ENCODE data around the gene AP1S3.

AP1S3 gene

GRCh38 chr2:223758131-223758840, 79.1 kb downstream of the AP1S3 start (continued):
- TF ChIP-seq PATZ1 (tag by site-specific recombination; IDR thresholded peaks at IDR 0.05): no peak
- TF ChIP-seq ZNF140 (tag by site-specific recombination; IDR thresholded peaks at IDR 0.05): no peak

GRCh38 chr2:223753940-223754339, 83.4 kb downstream of the AP1S3 start:
- Histone ChIP-seq H3K4me3 (ENCODE audit: low read depth, low read length) (no peak overlapping the region), H3K27ac (ENCODE audit: extremely low read depth, low read depth, low read length) (no peak overlapping the region), H3K4me1 (ENCODE audit: control insufficient read depth, insufficient read depth, low read length) (no peaks in the 10 kb centered on the region; the same call in 1 of the 2 replicates), H3K9me3 (ENCODE audit: control insufficient read depth, insufficient read depth, low read depth, low read length) (no peaks in the 10 kb centered on the region), H3K36me3 (ENCODE audit: control insufficient read depth in 2 of 2, insufficient read depth in 1 of 2, low read length in 2 of 2) (no peaks in the 10 kb centered on the region; a peak in 1 of 3 replicates)
- CTCF ChIA-PET: no interaction called here
- POLR2A ChIA-PET: no interaction called here
- TF ChIP-seq, protein P1, sequence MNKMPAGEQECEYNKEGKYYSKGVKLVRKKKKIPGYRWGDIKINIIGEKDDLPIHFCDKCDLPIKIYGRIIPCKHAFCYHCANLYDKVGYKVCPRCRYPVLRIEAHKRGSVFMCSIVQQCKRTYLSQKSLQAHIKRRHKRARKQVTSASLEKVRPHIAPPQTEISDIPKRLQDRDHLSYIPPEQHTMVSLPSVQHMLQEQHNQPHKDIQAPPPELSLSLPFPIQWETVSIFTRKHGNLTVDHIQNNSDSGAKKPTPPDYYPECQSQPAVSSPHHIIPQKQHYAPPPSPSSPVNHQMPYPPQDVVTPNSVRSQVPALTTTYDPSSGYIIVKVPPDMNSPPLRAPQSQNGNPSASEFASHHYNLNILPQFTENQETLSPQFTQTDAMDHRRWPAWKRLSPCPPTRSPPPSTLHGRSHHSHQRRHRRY (tag by site-specific recombination; IDR thresholded peaks at IDR 0.05): no peak
- no peak for TF ChIP-seq ZFP37 (tag by site-specific recombination; IDR thresholded peaks at IDR 0.05)
- TF ChIP-seq ZNF404 (tag by site-specific recombination; IDR thresholded peaks at IDR 0.05): no peak
- TF ChIP-seq ZNF776 (tag by site-specific recombination; IDR thresholded peaks at IDR 0.05; ENCODE audit: borderline replicate concordance): no peak
- no peak for TF ChIP-seq ZFP3 (tag by site-specific recombination; IDR thresholded peaks at IDR 0.05; ENCODE audit: low read depth)
- TF ChIP-seq ZNF571 (tag by site-specific recombination; IDR thresholded peaks at IDR 0.05): no peak
- TF ChIP-seq ZNF174 (tag by site-specific recombination; IDR thresholded peaks at IDR 0.05): no peak
- TF ChIP-seq, protein P2, sequence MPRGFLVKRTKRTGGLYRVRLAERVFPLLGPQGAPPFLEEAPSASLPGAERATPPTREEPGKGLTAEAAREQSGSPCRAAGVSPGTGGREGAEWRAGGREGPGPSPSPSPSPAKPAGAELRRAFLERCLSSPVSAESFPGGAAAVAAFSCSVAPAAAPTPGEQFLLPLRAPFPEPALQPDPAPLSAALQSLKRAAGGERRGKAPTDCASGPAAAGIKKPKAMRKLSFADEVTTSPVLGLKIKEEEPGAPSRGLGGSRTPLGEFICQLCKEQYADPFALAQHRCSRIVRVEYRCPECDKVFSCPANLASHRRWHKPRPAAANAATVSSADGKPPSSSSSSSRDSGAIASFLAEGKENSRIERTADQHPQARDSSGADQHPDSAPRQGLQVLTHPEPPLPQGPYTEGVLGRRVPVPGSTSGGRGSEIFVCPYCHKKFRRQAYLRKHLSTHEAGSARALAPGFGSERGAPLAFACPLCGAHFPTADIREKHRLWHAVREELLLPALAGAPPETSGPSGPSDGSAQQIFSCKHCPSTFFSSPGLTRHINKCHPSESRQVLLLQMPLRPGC (tag by site-specific recombination; IDR thresholded peaks at IDR 0.05): no peak
- TF ChIP-seq ZNF510 (tag by site-specific recombination; IDR thresholded peaks at IDR 0.05; ENCODE audit: insufficient replicate concordance): no peak
- TF ChIP-seq, protein P3, sequence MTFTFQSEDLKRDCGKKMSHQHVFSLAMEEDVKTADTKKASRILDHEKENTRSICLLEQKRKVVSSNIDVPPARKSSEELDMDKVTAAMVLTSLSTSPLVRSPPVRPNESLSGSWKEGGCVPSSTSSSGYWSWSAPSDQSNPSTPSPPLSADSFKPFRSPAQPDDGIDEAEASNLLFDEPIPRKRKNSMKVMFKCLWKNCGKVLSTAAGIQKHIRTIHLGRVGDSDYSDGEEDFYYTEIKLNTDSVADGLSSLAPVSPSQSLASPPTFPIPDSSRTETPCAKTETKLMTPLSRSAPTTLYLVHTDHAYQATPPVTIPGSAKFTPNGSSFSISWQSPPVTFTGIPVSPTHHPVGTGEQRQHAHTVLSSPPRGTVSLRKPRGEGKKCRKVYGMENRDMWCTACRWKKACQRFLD (tag by site-specific recombination; IDR thresholded peaks at IDR 0.05): no peak
- TF ChIP-seq SCRT2 (tag by site-specific recombination; IDR thresholded peaks at IDR 0.05): no peak
- no peak for TF ChIP-seq ZNF169 (tag by site-specific recombination; IDR thresholded peaks at IDR 0.05)
- TF ChIP-seq ZNF157 (tag by site-specific recombination; IDR thresholded peaks at IDR 0.05): no peak
- TF ChIP-seq ZNF560 (tag by site-specific recombination; IDR thresholded peaks at IDR 0.05; ENCODE audit: borderline replicate concordance): no peak
- no peak for TF ChIP-seq GFI1B (tag by site-specific recombination; IDR thresholded peaks at IDR 0.05)
- TF ChIP-seq, protein P4, sequence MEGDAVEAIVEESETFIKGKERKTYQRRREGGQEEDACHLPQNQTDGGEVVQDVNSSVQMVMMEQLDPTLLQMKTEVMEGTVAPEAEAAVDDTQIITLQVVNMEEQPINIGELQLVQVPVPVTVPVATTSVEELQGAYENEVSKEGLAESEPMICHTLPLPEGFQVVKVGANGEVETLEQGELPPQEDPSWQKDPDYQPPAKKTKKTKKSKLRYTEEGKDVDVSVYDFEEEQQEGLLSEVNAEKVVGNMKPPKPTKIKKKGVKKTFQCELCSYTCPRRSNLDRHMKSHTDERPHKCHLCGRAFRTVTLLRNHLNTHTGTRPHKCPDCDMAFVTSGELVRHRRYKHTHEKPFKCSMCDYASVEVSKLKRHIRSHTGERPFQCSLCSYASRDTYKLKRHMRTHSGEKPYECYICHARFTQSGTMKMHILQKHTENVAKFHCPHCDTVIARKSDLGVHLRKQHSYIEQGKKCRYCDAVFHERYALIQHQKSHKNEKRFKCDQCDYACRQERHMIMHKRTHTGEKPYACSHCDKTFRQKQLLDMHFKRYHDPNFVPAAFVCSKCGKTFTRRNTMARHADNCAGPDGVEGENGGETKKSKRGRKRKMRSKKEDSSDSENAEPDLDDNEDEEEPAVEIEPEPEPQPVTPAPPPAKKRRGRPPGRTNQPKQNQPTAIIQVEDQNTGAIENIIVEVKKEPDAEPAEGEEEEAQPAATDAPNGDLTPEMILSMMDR (tag by site-specific recombination; IDR thresholded peaks at IDR 0.05): no peak
- no peak for TF ChIP-seq ZNF114 (tag by site-specific recombination; IDR thresholded peaks at IDR 0.05)
- TF ChIP-seq ZNF548 (tag by site-specific recombination; IDR thresholded peaks at IDR 0.05): no peak

All from HEK293 (cell line).